ENCODE measurements around the gene IRAK3.

IRAK3 gene

GRCh38 chr12:66188584-66189485 lies at the start of gene IRAK3:
Gene IRAK3 (plus strand): TSS chr12:66189214. CDS start chr12:66189300, 86 bp downstream.
- no peak for DNase-seq (ENCODE audit: extremely low read depth in 1 of 2, low read depth in 1 of 2)

- DNase-seq (ENCODE audit: extremely low read depth in 1 of 2, low read depth in 1 of 2) = no peak
Measured at GRCh38 chr12:66139328-66139727, 49.7 kb upstream of the IRAK3 start.

- no peak for DNase-seq (ENCODE audit: extremely low read depth in 1 of 2, low read depth in 1 of 2)
Measured at GRCh38 chr12:66140731-66141130, 48.3 kb upstream of the IRAK3 start.

GRCh38 chr12:66141299-66141698 lies 47.7 kb upstream of the IRAK3 start:
- DNase-seq (ENCODE audit: extremely low read depth in 1 of 2, low read depth in 1 of 2) = no peak

GRCh38 chr12:66142826-66143225 lies 46.2 kb upstream of the IRAK3 start:
- DNase-seq (ENCODE audit: extremely low read depth in 1 of 2, low read depth in 1 of 2) = no peak

- DNase-seq (ENCODE audit: extremely low read depth in 1 of 2, low read depth in 1 of 2) = no peak
Measured at GRCh38 chr12:66143868-66144267, 45.1 kb upstream of the IRAK3 start.

- DNase-seq (ENCODE audit: extremely low read depth in 1 of 2, low read depth in 1 of 2) = no peak
Measured at GRCh38 chr12:66144791-66145754, 43.9 kb upstream of the IRAK3 start.

GRCh38 chr12:66149702-66150398 lies 39.2 kb upstream of the IRAK3 start:
- no peak for DNase-seq (ENCODE audit: extremely low read depth in 1 of 2, low read depth in 1 of 2)

GRCh38 chr12:66152732-66153131 lies 36.3 kb upstream of the IRAK3 start:
- DNase-seq (ENCODE audit: extremely low read depth in 1 of 2, low read depth in 1 of 2) = no peak

GRCh38 chr12:66154776-66155175 lies 34.2 kb upstream of the IRAK3 start:
- no peak for DNase-seq (ENCODE audit: extremely low read depth in 1 of 2, low read depth in 1 of 2)

GRCh38 chr12:66156654-66157053 lies 32.4 kb upstream of the IRAK3 start:
- no peak for DNase-seq (ENCODE audit: extremely low read depth in 1 of 2, low read depth in 1 of 2)

- DNase-seq (ENCODE audit: extremely low read depth in 1 of 2, low read depth in 1 of 2) = no peak
Measured at GRCh38 chr12:66159123-66159522, 29.9 kb upstream of the IRAK3 start.

GRCh38 chr12:66160704-66161103 lies 28.3 kb upstream of the IRAK3 start:
- DNase-seq (ENCODE audit: extremely low read depth in 1 of 2, low read depth in 1 of 2) = no peak

- DNase-seq (ENCODE audit: extremely low read depth in 1 of 2, low read depth in 1 of 2) = no peak
Measured at GRCh38 chr12:66162701-66163100, 26.3 kb upstream of the IRAK3 start.

GRCh38 chr12:66163289-66163688 lies 25.7 kb upstream of the IRAK3 start:
- no peak for DNase-seq (ENCODE audit: extremely low read depth in 1 of 2, low read depth in 1 of 2)

- DNase-seq (ENCODE audit: extremely low read depth in 1 of 2, low read depth in 1 of 2) = no peak
Measured at GRCh38 chr12:66164349-66164821, 24.6 kb upstream of the IRAK3 start.

GRCh38 chr12:66165141-66165540 lies 23.9 kb upstream of the IRAK3 start:
- no peak for DNase-seq (ENCODE audit: extremely low read depth in 1 of 2, low read depth in 1 of 2)

GRCh38 chr12:66166561-66166960 lies 22.5 kb upstream of the IRAK3 start:
- DNase-seq (ENCODE audit: extremely low read depth in 1 of 2, low read depth in 1 of 2) = no peak

GRCh38 chr12:66168410-66168809 lies 20.6 kb upstream of the IRAK3 start:
- DNase-seq (ENCODE audit: extremely low read depth in 1 of 2, low read depth in 1 of 2) = no peak

GRCh38 chr12:66169221-66170170 lies 19.5 kb upstream of the IRAK3 start, which contains the start of gene TMBIM4:
Gene TMBIM4 (minus strand): TSS chr12:66169996. CDS start chr12:66169951, 45 bp downstream.
- peak; percentile 49 to 73 for DNase-seq (ENCODE audit: extremely low read depth in 1 of 2, low read depth in 1 of 2)
